Nephron progenitor cell (in vitro differentiated cells): Measurements from ENCODE around the gene SPATA12.

Source experiments
- DNase-seq: peaks from one replicate; pipeline ENCODE4 v3.0.0; 2021
- H3K27ac Mint-ChIP-seq: 2 replicates; pipeline ENCODE4 v1.8.0; 2021; ENCODE audit warnings: mild to moderate bottlenecking, moderate library complexity, mixed read lengths
- H3K27me3 Mint-ChIP-seq: 2 replicates; pipeline ENCODE4 v1.8.0; 2021; ENCODE audit warnings: mild to moderate bottlenecking, low read depth, mixed read lengths; ENCODE audit not compliant: poor library complexity
- H3K36me3 Mint-ChIP-seq: 2 replicates; pipeline ENCODE4 v1.8.0; 2021; ENCODE audit warnings: low read depth, mixed read lengths
- H3K4me1 Mint-ChIP-seq: 2 replicates; pipeline ENCODE4 v1.8.0; 2021; ENCODE audit warnings: mixed read lengths
- H3K4me3 Mint-ChIP-seq: 2 replicates; pipeline ENCODE4 v1.8.0; 2021; ENCODE audit warnings: mild to moderate bottlenecking, moderate library complexity, mixed read lengths
- H3K9me3 Mint-ChIP-seq: 2 replicates; pipeline ENCODE4 v1.8.0; 2021; ENCODE audit warnings: mild to moderate bottlenecking, moderate library complexity, mixed read lengths
- CTCF ChIP-seq: fragments of 200-600 bp; sonication (generic); IDR thresholded peaks from 2 replicates; pipeline ENCODE4 v1.5.0; 2021; ENCODE audit warnings: antibody characterized with exemption

Gene SPATA12

GRCh38 chr3:57073628-57074027, 13.2 kb downstream of the SPATA12 start:
- Mint-ChIP-seq H3K9me3 (peaks cover 19% of the 10 kb centered on the region), H3K27me3 (peaks cover 17% of the 10 kb centered on the region), H3K4me3 (no peak overlapping the region), H3K4me1 (peaks cover 40% of the 10 kb centered on the region), H3K36me3 (peaks cover 30% of the 10 kb centered on the region), H3K27ac (no peak overlapping the region)
- DNase-seq: no peak
- TF ChIP-seq CTCF: no peak

- TF ChIP-seq CTCF: no peak
- H3K27me3 Mint-ChIP-seq: peaks cover 17% of the 10 kb centered on the region
- H3K9me3 Mint-ChIP-seq: peaks cover 19% of the 10 kb centered on the region
- no peak overlapping the region for H3K4me3 Mint-ChIP-seq
- H3K4me1 Mint-ChIP-seq: peaks cover 35% of the 10 kb centered on the region
- H3K27ac Mint-ChIP-seq: no peak overlapping the region
- no peak for DNase-seq
- H3K36me3 Mint-ChIP-seq: peaks cover 30% of the 10 kb centered on the region
Measured at GRCh38 chr3:57074135-57074534, 13.7 kb downstream of the SPATA12 start.

GRCh38 chr3:57076422-57076951, 16.0 kb downstream of the SPATA12 start:
- DNase-seq: no peak
- peak overlapping the region; percentile 84 for H3K4me3 Mint-ChIP-seq
- TF ChIP-seq CTCF: no peak
- peaks cover 20% of the 10 kb centered on the region for H3K27me3 Mint-ChIP-seq
- no peak overlapping the region for H3K27ac Mint-ChIP-seq
- peaks cover 22% of the 10 kb centered on the region for H3K36me3 Mint-ChIP-seq
- H3K9me3 Mint-ChIP-seq: peaks cover 5% of the 10 kb centered on the region
- peaks cover 25% of the 10 kb centered on the region for H3K4me1 Mint-ChIP-seq

- peaks cover 15% of the 10 kb centered on the region for H3K36me3 Mint-ChIP-seq
- peak overlapping the region; percentile 36 for H3K27ac Mint-ChIP-seq
- H3K4me3 Mint-ChIP-seq: peak overlapping the region; percentile 84
- no peak for TF ChIP-seq CTCF
- peaks cover 20% of the 10 kb centered on the region for H3K27me3 Mint-ChIP-seq
- peaks cover 25% of the 10 kb centered on the region for H3K4me1 Mint-ChIP-seq
- H3K9me3 Mint-ChIP-seq: no peaks in the 10 kb centered on the region
- DNase-seq: no peak
Measured at GRCh38 chr3:57077630-57078343, 17.3 kb downstream of the SPATA12 start.

- H3K36me3 Mint-ChIP-seq: peaks cover 15% of the 10 kb centered on the region
- DNase-seq: peak; percentile 58
- peak overlapping the region; percentile 36 for H3K27ac Mint-ChIP-seq
Measured at GRCh38 chr3:57078344-57078634, 17.8 kb downstream of the SPATA12 start.

More at GRCh38 chr3:57078344-57078634, 17.8 kb downstream of the SPATA12 start:
- TF ChIP-seq CTCF: no peak
- H3K9me3 Mint-ChIP-seq: no peaks in the 10 kb centered on the region
- peak overlapping the region; percentile 84 for H3K4me3 Mint-ChIP-seq
- H3K4me1 Mint-ChIP-seq: peaks cover 25% of the 10 kb centered on the region
- H3K27me3 Mint-ChIP-seq: peaks cover 20% of the 10 kb centered on the region
